NCI-H345 (cell line): ENCODE measurements around the gene LTBP2.
"Not testable (repeated sequence)": the region's sequence is repeated elsewhere in the genome, so short reads cannot be mapped to it uniquely, and the experiment has no call there.

Source experiments
- DNase-seq: peaks from one replicate; lab custom pipeline; 2025; lab: John Stamatoyannopoulos, UW

LTBP2 gene

GRCh38 chr14:74551001-74551400 is 61.0 kb downstream of the LTBP2 start:
- no peak for DNase-seq

GRCh38 chr14:74550071-74550470 is 62.0 kb downstream of the LTBP2 start:
- DNase-seq, result no peak

GRCh38 chr14:74549588-74549987 is 62.4 kb downstream of the LTBP2 start:
- DNase-seq, result no peak

- no peak for DNase-seq
These were observed 63.2 kb downstream of the LTBP2 start for GRCh38 chr14:74548881-74549280.

- DNase-seq, result no peak
These were observed 64.6 kb downstream of the LTBP2 start for GRCh38 chr14:74547331-74547927.

GRCh38 chr14:74546416-74546815 is 65.6 kb downstream of the LTBP2 start:
- no peak for DNase-seq

GRCh38 chr14:74545386-74545785 is 66.7 kb downstream of the LTBP2 start:
- no peak for DNase-seq

GRCh38 chr14:74543771-74544438 is 68.1 kb downstream of the LTBP2 start:
- DNase-seq, result no peak

GRCh38 chr14:74542056-74542685 is 69.9 kb downstream of the LTBP2 start:
- no peak for DNase-seq

GRCh38 chr14:74541225-74541624 is 70.8 kb downstream of the LTBP2 start:
- DNase-seq, result no peak

- DNase-seq, result no peak
These were observed 72.5 kb downstream of the LTBP2 start for GRCh38 chr14:74539503-74539902.

- no peak for DNase-seq
These were observed 73.3 kb downstream of the LTBP2 start for GRCh38 chr14:74538411-74539391.

- DNase-seq, result not testable (repeated sequence)
These were observed 75.7 kb downstream of the LTBP2 start for GRCh38 chr14:74536336-74536735.

GRCh38 chr14:74535756-74536325 is 76.2 kb downstream of the LTBP2 start:
- DNase-seq, result no peak

- DNase-seq, result no peak
These were observed 78.5 kb downstream of the LTBP2 start for GRCh38 chr14:74533576-74533975.

GRCh38 chr14:74532246-74532645 is 79.8 kb downstream of the LTBP2 start:
- DNase-seq, result no peak

- no peak for DNase-seq
These were observed 80.6 kb downstream of the LTBP2 start for GRCh38 chr14:74531467-74531866.

GRCh38 chr14:74531006-74531405 is 81.0 kb downstream of the LTBP2 start:
- no peak for DNase-seq

GRCh38 chr14:74528886-74529285 is 83.2 kb downstream of the LTBP2 start:
- no peak for DNase-seq

- DNase-seq, result no peak
These were observed 83.6 kb downstream of the LTBP2 start for GRCh38 chr14:74528406-74528805.

- no peak for DNase-seq
These were observed 84.2 kb downstream of the LTBP2 start for GRCh38 chr14:74527736-74528280.
